ENCODE results near the gene CDKN1C.

Gene CDKN1C

GRCh38 chr11:2887515-2888195, 2.1 kb upstream of the CDKN1C start:
- DNase-seq = no peak

- DNase-seq = no peak
These were observed 1.4 kb upstream of the CDKN1C start for GRCh38 chr11:2886936-2887335.

- no peak for DNase-seq
These were observed 768 bp upstream of the CDKN1C start for GRCh38 chr11:2886191-2886894.

GRCh38 chr11:2885017-2885677, 428 bp downstream of the CDKN1C start:
- peak; percentile 45 for DNase-seq

- no peak for DNase-seq
These were observed 1.4 kb downstream of the CDKN1C start for GRCh38 chr11:2883979-2884815.

- no peak for DNase-seq
These were observed 2.0 kb downstream of the CDKN1C start for GRCh38 chr11:2883640-2883978.

GRCh38 chr11:2882396-2883110, 3.0 kb downstream of the CDKN1C start:
- no peak for DNase-seq

GRCh38 chr11:2881981-2882375, 3.6 kb downstream of the CDKN1C start:
- DNase-seq = no peak

- DNase-seq = no peak
These were observed 4.2 kb downstream of the CDKN1C start for GRCh38 chr11:2881076-2881980.

- DNase-seq = no peak
These were observed 4.9 kb downstream of the CDKN1C start for GRCh38 chr11:2880646-2881045.

- no peak for DNase-seq
These were observed 6.8 kb downstream of the CDKN1C start for GRCh38 chr11:2878782-2879181.

- no peak for DNase-seq
These were observed 8.1 kb downstream of the CDKN1C start for GRCh38 chr11:2877474-2877873.

- DNase-seq = no peak
These were observed 10.6 kb downstream of the CDKN1C start for GRCh38 chr11:2874963-2875362.

GRCh38 chr11:2870969-2871680, 14.4 kb downstream of the CDKN1C start:
- no peak for DNase-seq

- no peak for DNase-seq
These were observed 15.1 kb downstream of the CDKN1C start for GRCh38 chr11:2870460-2870859.

- no peak for DNase-seq
These were observed 15.8 kb downstream of the CDKN1C start for GRCh38 chr11:2869561-2870427.

- DNase-seq = no peak
These were observed 16.4 kb downstream of the CDKN1C start for GRCh38 chr11:2869134-2869526.

GRCh38 chr11:2868506-2869133, 17.0 kb downstream of the CDKN1C start:
- no peak for DNase-seq

Data from T1000 (cell line).